Measurements from ENCODE around the gene AGBL5. TPM values are rescaled to one million over a fixed set of nuclear protein-coding genes. Genes with fewer than 3 reads are reported as not detected.

Gene AGBL5
- total and polyA plus RNA-seq, 9 of the 15 experiments (the other 6 are each of a cell fraction or from before 2014, with no cell fraction given) = 3.3 to 52.7 (median 26.2) TPM

DNA sequence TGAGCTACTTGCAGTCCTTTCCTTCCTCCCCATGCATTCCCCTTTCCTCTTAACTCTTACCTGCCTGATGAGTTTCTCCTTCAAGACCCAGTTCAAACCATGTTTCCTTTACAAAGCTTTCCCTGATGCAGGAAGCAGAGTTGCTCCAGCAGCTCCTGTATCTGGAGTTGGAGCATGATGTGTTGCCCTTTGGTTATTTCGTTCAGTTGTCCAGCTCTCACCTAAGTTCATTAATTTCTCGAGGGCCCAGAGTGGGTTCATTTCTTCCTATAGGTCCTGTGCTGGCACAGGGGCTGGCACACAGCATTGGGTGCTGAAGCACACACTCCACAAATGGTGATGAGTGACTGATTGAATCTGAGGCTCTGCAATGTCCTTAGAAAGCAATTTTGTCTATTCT, 41.8 kb upstream of the AGBL5 start (continued):
- TF ChIP-seq MYC (IDR thresholded peaks at IDR 0.05; ENCODE audit: low read depth, low read length) (no peak), MYC (CRISPR knock-in tag; IDR thresholded peaks at IDR 0.05; ENCODE audit: borderline replicate concordance, low read depth) (peak; percentile 20; the same call in 1 of the 2 replicates)

GRCh38 chr2:27010139-27010538, 41.3 kb upstream of the AGBL5 start:
- peak overlapping the region; percentile 40 for H3K4me2 ChIP-seq (ENCODE audit: insufficient read depth, low read length)
- intact Hi-C loops (cut with micrococcal nuclease) (loop anchor here (10.0 kb wide), 1 partner anchor 245 kb away; the partner anchor contains the start of gene SLC35F6), in situ Hi-C loops (cut with MboI) (loop anchor here (5.0 kb wide), 1 partner anchor 48 kb away; no protein-coding TSS in a partner anchor)
- peaks cover 67% of the 10 kb centered on the region for H3K79me2 ChIP-seq (ENCODE audit: control insufficient read depth, insufficient read depth, low read length)
- no peaks in the 10 kb centered on the region for H3K9me1 ChIP-seq (ENCODE audit: control insufficient read depth, insufficient read depth, low read length)
- H3K36me3 ChIP-seq (ENCODE audit: control insufficient read depth, insufficient read depth, low read length) = peaks cover 3% of the 10 kb centered on the region; the same call in 1 of the 3 replicates
- no peaks in the 10 kb centered on the region for H3K9me3 ChIP-seq (replicated peaks; ENCODE audit: control insufficient read depth, insufficient read depth, low read depth, low read length)
- no peak for TF ChIP-seq ZBTB17 (CRISPR knock-in tag; IDR thresholded peaks at IDR 0.05)
- 0 out of 2 replicates have a peak, but pooled peaks have one; percentile 9 for TF ChIP-seq GABPA (tag; conservative IDR thresholded peaks at IDR 0.05; ENCODE audit: low read depth)
- peak; percentile 8; the same call in 1 of the 2 replicates for TF ChIP-seq BACH1 (tag; IDR thresholded peaks at IDR 0.05)
- TF ChIP-seq POLR2H (tag; IDR thresholded peaks at IDR 0.05; ENCODE audit: low read depth) = peak; percentile 60
- TF ChIP-seq KDM5B (IDR thresholded peaks at IDR 0.05; ENCODE audit: insufficient replicate concordance, low read depth, low read length) = peak; percentile 11
- TF ChIP-seq FOXJ2 (tag; IDR thresholded peaks at IDR 0.05) = peak; percentile 72
- 0 out of 2 replicates have a peak, but pooled peaks have one; percentile 8 for TF ChIP-seq PTRF (tag; IDR thresholded peaks at IDR 0.05)
- TF ChIP-seq KDM4B (IDR thresholded peaks at IDR 0.05; ENCODE audit: borderline replicate concordance in 2 of 2, low read depth in 1 of 2) = no peak
- TF ChIP-seq ZNF639 (CRISPR knock-in tag; conservative IDR thresholded peaks at IDR 0.05 in 1 of 2, IDR thresholded peaks at IDR 0.05 in 1 of 2) = 0 out of 4 replicates have a peak, but pooled peaks of 1 of the 2 experiments have one; percentile 16
- TF ChIP-seq CCNT2 (IDR thresholded peaks at IDR 0.05; ENCODE audit: borderline replicate concordance, extremely low read depth, insufficient read length, low read depth, low read length) = peak; percentile 13
- TF ChIP-seq SMARCC2 (IDR thresholded peaks at IDR 0.05; ENCODE audit: low read depth) = no peak
- peak; percentile 18; the same call in 1 of the 2 replicates for TF ChIP-seq EP300 (IDR thresholded peaks at IDR 0.05; ENCODE audit: low read length)
- 0 out of 2 replicates have a peak, but pooled peaks have one; percentile 33 for TF ChIP-seq MTA1 (IDR thresholded peaks at IDR 0.05; ENCODE audit: borderline replicate concordance)
- ChIA-PET CTCF (ENCODE audit: low intra/inter-chr PET ratio) (no interaction called here), POLR2A (interaction anchor here (0.6 to 1.4 kb wide), 20 partner anchors 10 to 74 kb away, joined by 3 to 7 read pairs (median 4); no protein-coding TSS in a partner anchor)
- peak overlapping the region in 1 of 2 experiments; percentile 31; a peak in 1 of 4 replicates for H3K9ac ChIP-seq (ENCODE audit: insufficient read depth in 1 of 2, low read depth in 2 of 2, low read length in 2 of 2)
- H2AFZ ChIP-seq (ENCODE audit: low read depth, low read length) = no peak overlapping the region
- H4K20me1 ChIP-seq (replicated peaks; ENCODE audit: control insufficient read depth, insufficient read depth, low read length) = no peaks in the 10 kb centered on the region
- ATAC-seq (no peak), DNase-seq (ENCODE audit: extremely low read depth in 1 of 4, low spot score in 3 of 4) (peak in 2 of 4 experiments; percentile 44 to 47), FAIRE-seq (no peak)
- peak overlapping the region; percentile 68 for H3K27ac ChIP-seq (ENCODE audit: extremely low read depth, low read depth, low read length)
- H3K27me3 ChIP-seq (ENCODE audit: control insufficient read depth in 2 of 2, insufficient read depth in 2 of 2, low read length in 2 of 2) = no peaks in the 10 kb centered on the region
- WGBS (ENCODE audit: insufficient coverage, low coverage, missing lambda C conversion rate) = 0% methylated on average over 3 of the region's 3 CpGs
- H3K4me1 ChIP-seq (replicated peaks in 1 of 2; ENCODE audit: control insufficient read depth in 2 of 2, insufficient read depth in 2 of 2, low read length in 2 of 2) = peaks cover 45 to 90% of the 10 kb centered on the region in 2 experiments
- no peak overlapping the region for H3K4me3 ChIP-seq
- BruUV-seq (replicated peaks) = no TSS peak
